DMS53 treated with DMSO at 0.1 percent for 48 hours (cell line): ENCODE measurements around the gene SEPTIN2.
"Not testable (repeated sequence)": the region's sequence is repeated elsewhere in the genome, so short reads cannot be mapped to it uniquely, and the experiment has no call there.

Source experiments
- DNase-seq: peaks from one replicate; lab custom pipeline; 2025; ENCODE audit not compliant: unreplicated experiment; lab: John Stamatoyannopoulos, UW

SEPTIN2 gene

GRCh38 chr2:241379481-241380480, 64.1 kb downstream of the SEPTIN2 start:
- DNase-seq = no peak

DNA sequence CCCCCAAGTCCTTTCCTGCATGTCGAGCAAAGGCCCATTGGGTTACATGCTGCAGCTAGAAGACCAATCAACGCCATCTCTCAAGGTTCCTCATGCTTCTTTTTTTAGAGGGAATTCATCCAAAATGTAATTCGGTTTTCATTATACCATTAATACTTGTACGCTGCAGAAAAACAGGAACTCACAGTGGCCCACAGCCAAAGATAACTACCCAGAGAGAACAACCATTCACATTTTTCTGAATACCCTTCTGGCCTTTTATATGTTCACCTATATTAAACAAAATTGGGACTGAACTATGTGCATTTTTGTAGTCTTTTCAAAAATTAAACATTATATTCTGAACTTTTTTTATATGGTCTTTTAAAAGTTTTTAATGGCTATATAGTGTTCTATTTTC, 66.1 kb downstream of the SEPTIN2 start:
- DNase-seq = no peak

- not testable (repeated sequence) for DNase-seq
These were observed 69.7 kb downstream of the SEPTIN2 start for GRCh38 chr2:241385450-241385849.

DNA sequence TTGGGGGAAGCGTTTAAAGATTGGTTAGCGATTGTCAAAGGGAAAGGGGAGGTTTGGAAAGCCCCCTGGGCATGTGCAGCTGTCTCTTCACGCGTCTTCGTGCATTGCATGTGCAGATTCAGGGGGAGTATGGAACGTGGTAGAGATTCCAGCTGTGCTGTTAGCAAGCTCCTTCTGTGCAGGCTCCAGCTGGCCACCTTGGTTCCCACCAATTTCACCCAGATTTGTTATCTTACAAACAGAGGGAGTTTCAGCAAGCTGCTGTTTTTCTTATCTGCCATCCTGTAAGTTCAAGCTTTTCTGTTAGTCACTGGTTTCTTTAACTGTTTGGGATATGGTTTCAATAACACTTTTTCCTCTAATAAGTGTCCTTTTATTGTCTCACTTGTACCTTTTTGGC, 70.8 kb downstream of the SEPTIN2 start:
- no peak for DNase-seq

- DNase-seq = no peak
These were observed 74.0 kb downstream of the SEPTIN2 start for GRCh38 chr2:241389697-241390096.

- no peak for DNase-seq
These were observed 74.8 kb downstream of the SEPTIN2 start for GRCh38 chr2:241390301-241391206.

- no peak for DNase-seq
These were observed 76.4 kb downstream of the SEPTIN2 start for GRCh38 chr2:241391892-241392665.

DNA sequence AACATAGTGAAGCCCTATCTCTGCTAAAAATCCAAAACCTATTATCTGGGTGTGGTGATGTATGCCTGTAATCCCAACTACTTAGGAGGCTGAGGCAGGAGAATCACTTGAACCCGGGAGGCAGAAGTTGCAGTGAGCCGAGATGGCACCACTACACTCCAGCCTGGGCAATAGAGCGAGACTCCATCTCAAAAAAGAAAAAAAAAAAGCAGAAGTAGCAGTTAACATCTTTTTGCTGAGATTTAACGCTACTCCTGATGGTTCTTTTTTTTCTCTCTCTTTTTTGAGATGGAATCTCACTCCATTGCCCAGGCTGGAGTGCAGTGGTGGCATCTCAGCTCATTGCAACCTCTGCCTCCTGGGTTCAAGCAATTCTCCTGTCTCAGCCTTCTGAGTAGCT, 77.0 kb downstream of the SEPTIN2 start:
- DNase-seq = not testable (repeated sequence)

- DNase-seq = no peak
These were observed 77.9 kb downstream of the SEPTIN2 start for GRCh38 chr2:241393524-241394196.

DNA sequence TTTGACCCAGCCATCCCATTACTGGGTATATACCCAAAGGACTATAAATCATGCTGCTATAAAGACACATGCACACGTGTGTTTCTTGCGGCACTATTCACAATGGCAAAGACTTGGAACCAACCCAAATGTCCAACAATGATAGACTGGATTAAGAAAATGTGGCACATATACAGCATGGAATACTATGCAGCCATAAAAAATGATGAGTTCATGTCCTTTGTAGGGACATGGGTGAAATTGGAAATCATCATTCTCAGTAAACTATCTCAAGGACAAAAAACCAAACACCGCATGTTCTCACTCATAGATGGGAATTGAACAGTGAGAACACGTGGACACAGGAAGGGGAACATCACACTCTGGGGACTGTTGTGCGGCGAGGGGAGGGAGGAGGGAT, 81.1 kb downstream of the SEPTIN2 start:
- DNase-seq = not testable (repeated sequence)

- no peak for DNase-seq
These were observed 84.5 kb downstream of the SEPTIN2 start for GRCh38 chr2:241399941-241400922.
